SK-N-SH (cell line): ENCODE results near the gene C1orf226. TPM values are rescaled to one million over a fixed set of nuclear protein-coding genes. Genes with fewer than 3 reads are reported as not detected.
A peak's percentile ranks its signal among the peaks of the same experiment; 100 is the strongest.

Source experiments
- CTCF ChIA-PET: fragments of 300-600, 350-600 bp; formaldehyde crosslinking; extraction: SDS; loops from one replicate; lab custom pipeline; 2021; lab: Yijun Ruan, JAX
- POLR2A ChIA-PET: fragments of 350-600 bp; sonication (Branson Sonifier 250); formaldehyde crosslinking; extraction: SDS; loops from one replicate; lab custom pipeline; 2020; ENCODE audit warnings: antibody characterized with exemption, inconsistent platforms; lab: Yijun Ruan, JAX
- DNase-seq: peaks from one replicate; pipeline ENCODE4 v3.0.0; 2012
- H2AFZ ChIP-seq: fragments of 200-600 bp; sonication (generic); 2 replicates; pipeline ENCODE4 v1.8.1; 2016; ENCODE audit warnings: antibody characterized with exemption, mild to moderate bottlenecking, low read depth
- H3F3A ChIP-seq: fragments of 200-600 bp; sonication (generic); replicated peaks from 2 replicates; pipeline ENCODE3; 2016; ENCODE audit warnings: antibody characterized with exemption, mild to moderate bottlenecking; ENCODE audit not compliant: insufficient read depth
- H3K27ac ChIP-seq, 2 experiments: fragments of 200-500 bp in 1 of 2; fragments of 200-600 bp in 1 of 2; sonication (Bioruptor generic) in 1 of 2; sonication (generic), shearing (Covaris generic) in 1 of 2; 2 replicates each; pipeline versions ENCODE4 v1.5.1 to v1.6.1; 2014 to 2016; ENCODE audit warnings: low read depth in 2 of 2, inconsistent platforms in 1 of 2, low read length in 1 of 2, mild to moderate bottlenecking in 1 of 2, mixed read lengths in 1 of 2
- H3K27me3 ChIP-seq: fragments of 200-600 bp; sonication (generic), shearing (Covaris generic); 2 replicates; pipeline ENCODE4 v1.6.1; 2016; ENCODE audit warnings: mixed run types; ENCODE audit not compliant: insufficient read depth
- H3K36me3 ChIP-seq, 2 experiments: fragments of 200-500 bp in 1 of 2; fragments of 200-600 bp in 1 of 2; sonication (Bioruptor generic) in 1 of 2; sonication (generic) in 1 of 2; replicated peaks in 1 of 2; 2 replicates each; pipeline versions ENCODE3 to v1.5.1; 2014 to 2016; ENCODE audit warnings: low read length in 1 of 2, mild to moderate bottlenecking in 1 of 2; ENCODE audit not compliant: insufficient read depth in 2 of 2, control insufficient read depth in 1 of 2
- H3K4me1 ChIP-seq, 2 experiments: fragments of 200-500 bp in 1 of 2; fragments of 200-600 bp in 1 of 2; sonication (Bioruptor generic) in 1 of 2; sonication (generic), shearing (Covaris generic) in 1 of 2; 2 replicates each; pipeline versions ENCODE4 v1.5.1 to v1.6.1; 2014 to 2016; ENCODE audit warnings: low read depth in 1 of 2, low read length in 1 of 2, mixed run types in 1 of 2; ENCODE audit not compliant: insufficient read depth in 2 of 2, control insufficient read depth in 1 of 2
- H3K4me2 ChIP-seq: fragments of 200-600 bp; sonication (generic), shearing (Covaris generic); 2 replicates; pipeline ENCODE4 v1.6.1; 2017; ENCODE audit warnings: mixed run types
- H3K4me3 ChIP-seq, 2 experiments: fragments of 200-500 bp in 1 of 2; fragments of 200-600 bp in 1 of 2; sonication (Bioruptor generic) in 1 of 2; sonication (generic), shearing (Covaris generic) in 1 of 2; 2 replicates each; pipeline versions ENCODE4 v1.5.1 to v1.8.1; 2014 to 2016; ENCODE audit warnings: low read depth in 2 of 2, inconsistent platforms in 1 of 2, low read length in 1 of 2, mild to moderate bottlenecking in 1 of 2, mixed read lengths in 1 of 2, moderate library complexity in 1 of 2
- H3K79me2 ChIP-seq: fragments of 200-600 bp; sonication (generic); 2 replicates; pipeline ENCODE4 v1.8.1; 2017; ENCODE audit warnings: mild to moderate bottlenecking; ENCODE audit not compliant: insufficient read depth
- H3K9ac ChIP-seq: fragments of 200-600 bp; sonication (generic); 2 replicates; pipeline ENCODE4 v1.6.1; 2017; ENCODE audit warnings: mixed run types
- H3K9me2 ChIP-seq: fragments of 200-600 bp; sonication (generic); 2 replicates; pipeline ENCODE4 v1.6.1; 2017; ENCODE audit warnings: mixed run types
- H3K9me3 ChIP-seq: fragments of 200-600 bp; sonication (generic); 2 replicates; pipeline ENCODE4 v1.6.1; 2017; ENCODE audit warnings: mixed run types, mild to moderate bottlenecking, moderate library complexity
- H4K20me1 ChIP-seq: fragments of 200-600 bp; sonication (generic); 2 replicates; pipeline ENCODE4 v1.6.1; 2017; ENCODE audit warnings: mild to moderate bottlenecking, mixed run types; ENCODE audit not compliant: insufficient read depth
- EP300 ChIP-seq, 2 experiments: IDR thresholded peaks; 2 replicates each; pipeline versions ENCODE4 v1.4.0 to v1.6.1; 2012; ENCODE audit warnings: borderline replicate concordance in 1 of 2, low read depth in 1 of 2, low read length in 1 of 2
- FOSL2 ChIP-seq: IDR thresholded peaks from 2 replicates; pipeline ENCODE4 v1.4.0; 2012; ENCODE audit warnings: low read depth, mild to moderate bottlenecking, moderate library complexity, borderline replicate concordance
- FOXJ3 ChIP-seq: sonication (generic); formaldehyde crosslinking; IDR thresholded peaks from 2 replicates; pipeline ENCODE4 v1.5.1; 2020; ENCODE audit warnings: mild to moderate bottlenecking, missing genetic modification reagents
- GABPA ChIP-seq: IDR thresholded peaks from 2 replicates; pipeline ENCODE4 v1.4.0; 2012; ENCODE audit warnings: low read depth, mild to moderate bottlenecking
- GATA2 ChIP-seq: sonication (generic); formaldehyde crosslinking; IDR thresholded peaks from 2 replicates; pipeline ENCODE4 v1.5.0; 2020; ENCODE audit warnings: mild to moderate bottlenecking, missing genetic modification reagents
- MEF2A ChIP-seq: IDR thresholded peaks from 2 replicates; pipeline ENCODE4 v1.4.0; 2012; ENCODE audit warnings: low read depth, borderline replicate concordance
- PBX3 ChIP-seq: IDR thresholded peaks from 2 replicates; pipeline ENCODE4; 2012
- RAD21 ChIP-seq: IDR thresholded peaks from 2 replicates; pipeline ENCODE4 v1.6.1; 2012; ENCODE audit warnings: mild to moderate bottlenecking, low read length
- REST ChIP-seq: IDR thresholded peaks from 2 replicates; pipeline ENCODE4 v1.6.1; 2012; ENCODE audit warnings: mild to moderate bottlenecking, low read depth, low read length, moderate library complexity
- SIN3A ChIP-seq: IDR thresholded peaks from 2 replicates; pipeline ENCODE4 v1.6.1; 2012; ENCODE audit warnings: low read depth, mild to moderate bottlenecking, low read length, moderate library complexity, borderline replicate concordance
- SMC3 ChIP-seq: IDR thresholded peaks from 2 replicates; pipeline ENCODE4 v1.6.1; 2012; ENCODE audit warnings: low read depth, low read length, improper control_type of control experiment
- USF2 ChIP-seq: fragments of 150-350 bp; IDR thresholded peaks from 2 replicates; pipeline ENCODE4 v1.6.1; 2017; ENCODE audit warnings: antibody characterized with exemption, low read length, low read depth, borderline replicate concordance
- ZBTB33 ChIP-seq: IDR thresholded peaks from 2 replicates; pipeline ENCODE4 v1.4.0; 2012; ENCODE audit warnings: low read depth, borderline replicate concordance
- WGBS: methylation state at CpG from one replicate; pipeline ENCODE4 v1.1.6; 2017; ENCODE audit warnings: low lambda C conversion rate; 5-methylcytosine and 5-hydroxymethylcytosine counted together
- polyA plus RNA-seq, 3 experiments: library from polyadenylated mRNA; depleted of rRNA; stranded (reverse); fragments of >200 nt; gene quantifications; 2 replicates each; pipeline ENCODE4 v1.2.3, GENCODE V29; 2012

C1orf226 gene
- polyA plus RNA-seq, 1 of the 3 experiments (the other 2 are of a cell fraction): 0.03 TPM

- CTCF ChIA-PET: interaction anchor here (1.2 to 4.0 kb wide), 5 partner anchors 14 to 317 kb away, joined by 3 to 16 read pairs (median 9); no protein-coding TSS in a partner anchor
- 0% methylated on average over 1 of the region's 1 CpG for WGBS
- Histone ChIP-seq H3K79me2 (no peaks in the 10 kb centered on the region), H2AFZ (no peak overlapping the region), H3K27me3 (no peaks in the 10 kb centered on the region; the same call in 1 of the 2 replicates), H3K4me3 (no peak overlapping the region), H3K4me1 (peaks cover 0 to 25% of the 10 kb centered on the region in 2 experiments; a peak in 1 of 4 replicates), H3K9me2 (no peaks in the 10 kb centered on the region), H3K27ac (peak overlapping the region in 1 of 2 experiments; percentile 77; a peak in 1 of 4 replicates), H3K4me2 (no peak overlapping the region), H3K9me3 (no peaks in the 10 kb centered on the region), H4K20me1 (no peaks in the 10 kb centered on the region), H3K9ac (no peak overlapping the region), H3F3A (no peaks in the 10 kb centered on the region), H3K36me3 (no peaks in the 10 kb centered on the region)
- DNase-seq: no peak
- POLR2A ChIA-PET: no interaction called here
- no peak for TF ChIP-seq GABPA
- no peak for TF ChIP-seq FOSL2
Observed at GRCh38 chr1:162373072-162373427, 8.5 kb upstream of the C1orf226 start.

GRCh38 chr1:162373541-162374260, 7.8 kb upstream of the C1orf226 start:
- TF ChIP-seq RAD21 (no peak), ZBTB33 (no peak), REST (no peak), FOXJ3 (CRISPR knock-in tag) (no peak), MEF2A (no peak), FOSL2 (no peak), USF2 (no peak), PBX3 (no peak), GATA2 (CRISPR knock-in tag) (no peak), SMC3 (no peak), EP300 (IDR thresholded peaks at IDR 0.05; ENCODE audit: borderline replicate concordance in 1 of 2, low read depth in 1 of 2, low read length in 1 of 2) (no peak), GABPA (no peak), SIN3A (no peak)
- no peak for DNase-seq
- H3K4me1 ChIP-seq: peaks cover 0 to 25% of the 10 kb centered on the region in 2 experiments; a peak in 1 of 4 replicates
- no peaks in the 10 kb centered on the region for H3K79me2 ChIP-seq
- H3K4me2 ChIP-seq: no peak overlapping the region
- no peaks in the 10 kb centered on the region for H3K9me3 ChIP-seq
- H3K27ac ChIP-seq: peak overlapping the region in 1 of 2 experiments; percentile 77; a peak in 1 of 4 replicates
- no peaks in the 10 kb centered on the region for H3K9me2 ChIP-seq
- no peaks in the 10 kb centered on the region for H4K20me1 ChIP-seq
- no peak overlapping the region for H2AFZ ChIP-seq
- POLR2A ChIA-PET: no interaction called here
- H3K4me3 ChIP-seq: no peak overlapping the region
- no peak overlapping the region for H3K9ac ChIP-seq
- no peaks in the 10 kb centered on the region for H3K36me3 ChIP-seq
- H3F3A ChIP-seq: no peaks in the 10 kb centered on the region
- 75% methylated on average over 5 of the region's 8 CpGs for WGBS
- CTCF ChIA-PET: interaction anchor here (2.7 to 4.0 kb wide), 2 partner anchors 18 to 318 kb away, joined by 13 to 16 read pairs; no protein-coding TSS in a partner anchor
- no peaks in the 10 kb centered on the region; the same call in 1 of the 2 replicates for H3K27me3 ChIP-seq
